Mesothelial cell of epicardium (in vitro differentiated cells): ENCODE results near the gene ABHD17B. TPM values are rescaled to one million over a fixed set of nuclear protein-coding genes. Genes with fewer than 3 reads are reported as not detected.
"Not testable (repeated sequence)": the region's sequence is repeated elsewhere in the genome, so short reads cannot be mapped to it uniquely, and the experiment has no call there.

Experiments used
- DNase-seq, 2 experiments: peaks; one replicate each; pipeline ENCODE4 v3.0.0; 2021; ENCODE audit warnings: low spot score in 2 of 2; ENCODE audit not compliant: unreplicated experiment in 2 of 2
- H3K27ac Mint-ChIP-seq: 2 replicates; pipeline ENCODE4 v1.8.0; 2021; ENCODE audit warnings: mixed read lengths
- H3K27me3 Mint-ChIP-seq: 2 replicates; pipeline ENCODE4 v1.8.0; 2021; ENCODE audit warnings: low read depth, mixed read lengths
- H3K36me3 Mint-ChIP-seq: 2 replicates; pipeline ENCODE4 v1.8.0; 2021; ENCODE audit warnings: mixed read lengths
- H3K4me1 Mint-ChIP-seq: 2 replicates; pipeline ENCODE4 v1.8.0; 2021; ENCODE audit warnings: mixed read lengths
- H3K4me3 Mint-ChIP-seq: 2 replicates; pipeline ENCODE4 v1.8.0; 2021; ENCODE audit warnings: mild to moderate bottlenecking, moderate library complexity, mixed read lengths
- H3K9me3 Mint-ChIP-seq: 2 replicates; pipeline ENCODE4 v1.8.0; 2021; ENCODE audit warnings: mixed read lengths
- total RNA-seq: library from RNA; stranded (reverse); gene quantifications from 3 replicates; pipeline ENCODE4 v1.2.1, GENCODE V29; 2021
- TF ChIP-seq, protein P1 (sequence below): fragments of 200-600 bp; sonication (generic); IDR thresholded peaks from one replicate; pipeline ENCODE4 v1.5.0; 2021; ENCODE audit warnings: antibody characterized with exemption; ENCODE audit not compliant: unreplicated experiment

ABHD17B gene
- total RNA-seq = 27.0 to 30.3 TPM (median 27.8 TPM) in 3 replicates

DNA sequence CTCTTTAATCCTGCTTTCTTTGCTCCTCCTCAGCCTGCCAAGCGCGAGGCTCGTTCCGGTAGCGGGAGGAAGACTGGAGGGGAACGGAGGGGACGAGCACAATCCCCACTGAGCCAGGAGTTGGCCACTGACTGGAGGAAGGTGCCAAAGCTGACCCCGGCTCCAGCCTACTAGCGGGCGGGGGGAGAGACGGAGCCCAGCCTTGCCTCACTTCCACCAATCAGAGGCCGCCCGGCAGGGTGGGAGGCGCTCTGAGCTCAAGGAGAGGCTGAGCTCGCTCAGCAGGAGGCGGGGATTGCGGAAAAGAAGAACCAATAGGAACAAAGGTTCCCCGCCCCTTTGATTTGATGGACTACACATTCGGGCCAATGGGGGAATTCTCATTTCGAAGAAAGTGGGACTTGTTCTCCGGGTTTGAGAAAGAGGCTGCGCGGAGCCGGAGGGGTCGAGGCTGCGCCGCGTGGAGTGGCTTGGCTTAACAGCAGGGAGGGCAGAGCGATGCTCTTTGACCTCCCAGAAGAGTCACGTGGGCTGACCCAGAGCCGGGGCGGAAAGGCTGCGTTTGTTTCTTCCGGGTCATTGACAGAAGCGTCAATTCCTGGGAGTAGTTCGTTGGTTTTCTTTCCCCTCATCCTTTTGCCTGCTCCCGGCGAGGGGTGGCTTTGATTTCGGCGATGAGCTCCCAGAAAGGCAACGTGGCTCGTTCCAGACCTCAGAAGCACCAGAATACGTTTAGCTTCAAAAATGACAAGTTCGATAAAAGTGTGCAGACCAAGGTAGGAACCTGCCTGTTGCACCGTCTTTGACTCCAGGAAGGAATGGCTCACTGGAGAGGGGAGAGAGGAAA is at the start of gene ABHD17B, which contains the start of gene C9orf85:
ABHD17B (minus strand) TSS at position 133 of the 847 bp plus-strand sequence. CDS start 36,113 bp downstream, outside the sequence.
C9orf85 (plus strand) TSS at position 579 of the 847 bp plus-strand sequence; CDS start at position 675, 96 bp downstream.
- peak within 1 kb of the TSS; percentile 99 for H3K27ac Mint-ChIP-seq
- no peaks in the 10 kb centered on the region for H3K9me3 Mint-ChIP-seq
- peak within 1 kb of the TSS; percentile 96 for H3K4me3 Mint-ChIP-seq
- peak; percentile 96 for DNase-seq
- TF ChIP-seq, protein P1, sequence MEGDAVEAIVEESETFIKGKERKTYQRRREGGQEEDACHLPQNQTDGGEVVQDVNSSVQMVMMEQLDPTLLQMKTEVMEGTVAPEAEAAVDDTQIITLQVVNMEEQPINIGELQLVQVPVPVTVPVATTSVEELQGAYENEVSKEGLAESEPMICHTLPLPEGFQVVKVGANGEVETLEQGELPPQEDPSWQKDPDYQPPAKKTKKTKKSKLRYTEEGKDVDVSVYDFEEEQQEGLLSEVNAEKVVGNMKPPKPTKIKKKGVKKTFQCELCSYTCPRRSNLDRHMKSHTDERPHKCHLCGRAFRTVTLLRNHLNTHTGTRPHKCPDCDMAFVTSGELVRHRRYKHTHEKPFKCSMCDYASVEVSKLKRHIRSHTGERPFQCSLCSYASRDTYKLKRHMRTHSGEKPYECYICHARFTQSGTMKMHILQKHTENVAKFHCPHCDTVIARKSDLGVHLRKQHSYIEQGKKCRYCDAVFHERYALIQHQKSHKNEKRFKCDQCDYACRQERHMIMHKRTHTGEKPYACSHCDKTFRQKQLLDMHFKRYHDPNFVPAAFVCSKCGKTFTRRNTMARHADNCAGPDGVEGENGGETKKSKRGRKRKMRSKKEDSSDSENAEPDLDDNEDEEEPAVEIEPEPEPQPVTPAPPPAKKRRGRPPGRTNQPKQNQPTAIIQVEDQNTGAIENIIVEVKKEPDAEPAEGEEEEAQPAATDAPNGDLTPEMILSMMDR = no peak
- H3K4me1 Mint-ChIP-seq = peaks cover 48% of the 10 kb centered on the region
- no peaks in the 10 kb centered on the region for H3K27me3 Mint-ChIP-seq
- H3K36me3 Mint-ChIP-seq = no peaks in the 10 kb centered on the region

DNA sequence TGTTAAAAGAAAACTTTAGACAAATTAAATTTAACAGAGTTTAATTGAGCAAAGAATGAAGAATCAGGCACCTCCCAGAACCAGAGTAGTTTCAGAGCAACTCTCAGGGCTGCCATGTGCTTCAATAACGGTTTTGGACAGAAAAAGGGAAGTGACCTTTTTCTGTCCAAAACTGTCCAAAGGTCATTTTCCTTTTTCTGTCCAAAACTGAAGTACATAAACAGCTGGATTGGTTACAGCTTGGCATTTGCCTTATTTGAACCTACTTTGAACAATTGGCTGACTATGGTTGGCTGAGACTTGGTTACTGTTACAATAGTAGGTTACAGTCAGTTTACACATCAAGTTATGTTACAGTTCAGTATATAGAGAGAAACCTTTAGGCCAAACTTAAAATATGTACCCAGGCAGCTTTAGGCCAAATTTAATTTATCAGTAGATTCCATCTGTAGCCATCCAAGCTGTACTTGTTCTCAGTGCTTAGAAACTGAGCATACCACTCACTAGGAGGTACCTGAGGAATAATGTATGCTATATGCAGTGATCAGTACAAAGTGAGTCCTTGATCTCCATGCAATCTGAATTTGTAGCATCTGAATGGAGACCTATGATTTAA is 44.4 kb upstream of the ABHD17B start:
- TF ChIP-seq, protein P1 = no peak
- H3K4me1 Mint-ChIP-seq = no peaks in the 10 kb centered on the region
- DNase-seq = no peak
- H3K36me3 Mint-ChIP-seq = peaks cover 3% of the 10 kb centered on the region
- H3K27me3 Mint-ChIP-seq = no peaks in the 10 kb centered on the region
- H3K27ac Mint-ChIP-seq = no peak overlapping the region
- no peaks in the 10 kb centered on the region for H3K9me3 Mint-ChIP-seq
- no peak overlapping the region for H3K4me3 Mint-ChIP-seq

DNA sequence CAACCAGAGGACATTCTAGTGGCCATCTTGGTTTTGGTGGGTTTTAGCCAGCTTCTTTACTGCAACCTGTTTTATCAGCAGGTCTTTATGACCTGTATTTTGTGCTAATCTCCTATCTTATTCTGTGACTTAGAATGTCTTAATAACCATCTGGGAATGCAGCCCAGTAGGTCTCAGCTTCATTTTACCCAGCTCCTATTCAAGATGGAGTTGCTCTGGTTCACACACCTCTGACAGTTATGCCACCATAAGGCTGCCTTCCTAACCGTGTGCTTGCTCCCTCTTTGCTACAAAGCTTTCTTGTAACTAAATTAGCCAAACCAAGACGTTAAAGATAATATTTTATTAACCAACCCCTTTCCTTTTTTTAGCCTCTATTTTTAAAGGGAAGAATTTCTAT is 43.7 kb upstream of the ABHD17B start:
- not testable (repeated sequence) for DNase-seq, H3K27ac Mint-ChIP-seq, H3K4me1 Mint-ChIP-seq, H3K27me3 Mint-ChIP-seq, H3K4me3 Mint-ChIP-seq, H3K36me3 Mint-ChIP-seq, H3K9me3 Mint-ChIP-seq

DNA sequence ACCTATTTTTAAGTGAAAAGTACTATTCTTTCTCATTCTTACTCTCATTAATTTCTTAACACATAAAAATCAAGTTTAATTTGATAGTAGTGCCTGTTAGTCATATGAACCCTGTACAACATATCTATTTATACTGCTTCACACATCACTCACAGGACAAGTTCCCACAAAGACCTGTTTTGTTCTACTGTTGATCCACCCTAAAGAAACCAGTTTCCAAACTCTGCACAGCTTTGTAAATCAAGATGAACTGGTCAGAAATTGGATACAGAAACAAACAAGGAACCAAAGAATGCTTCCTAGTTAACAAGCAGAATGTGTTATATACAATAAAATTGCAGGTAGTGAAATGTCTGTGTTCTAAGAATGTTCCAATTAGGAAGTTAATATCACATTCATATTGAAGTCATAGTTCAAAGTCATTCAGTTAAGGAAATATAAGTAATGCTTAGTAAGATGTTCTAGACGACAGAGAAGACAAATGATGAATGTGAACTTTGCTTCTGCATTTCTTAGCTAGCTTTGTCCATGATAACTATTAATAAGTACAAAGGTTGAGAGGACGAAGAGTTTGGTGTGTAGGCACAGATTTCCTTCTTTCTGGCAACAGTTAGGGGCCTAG is 33.9 kb upstream of the ABHD17B start:
- Mint-ChIP-seq H3K9me3 (no peaks in the 10 kb centered on the region), H3K4me3 (no peak overlapping the region), H3K27me3 (no peaks in the 10 kb centered on the region), H3K36me3 (peaks cover 7% of the 10 kb centered on the region), H3K27ac (peak overlapping the region; percentile 87), H3K4me1 (peaks cover 25% of the 10 kb centered on the region)
- TF ChIP-seq, protein P1 = no peak
- no peak for DNase-seq

DNA sequence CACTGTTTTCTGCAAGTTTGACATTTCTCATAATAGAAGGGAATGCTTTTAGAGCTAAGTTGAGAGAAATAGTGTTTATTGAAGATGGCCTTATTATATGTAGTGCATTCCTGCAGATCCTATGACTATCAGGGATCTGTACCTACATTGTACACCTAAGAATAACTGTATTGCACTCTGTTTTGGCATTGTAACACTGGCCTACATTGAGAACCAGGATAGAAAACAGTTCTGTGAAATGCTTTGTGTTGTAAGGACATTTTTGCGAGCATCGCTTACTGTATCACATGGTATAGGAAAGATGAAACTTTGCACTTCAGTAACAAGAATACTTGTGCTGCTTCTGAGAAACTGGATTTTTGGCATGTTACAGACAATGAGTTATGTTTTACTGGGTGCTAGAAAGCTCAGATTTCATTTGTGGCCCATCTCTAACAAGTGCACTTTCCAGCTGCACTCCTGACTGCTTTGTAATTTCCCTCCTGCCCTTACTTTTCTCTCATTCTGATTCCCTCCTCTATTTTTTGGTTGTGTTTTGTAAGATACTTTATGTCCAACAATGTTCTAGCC is 31.1 kb upstream of the ABHD17B start:
- H3K9me3 Mint-ChIP-seq = no peaks in the 10 kb centered on the region
- H3K27ac Mint-ChIP-seq = peak overlapping the region; percentile 1
- H3K4me3 Mint-ChIP-seq = no peak overlapping the region
- no peaks in the 10 kb centered on the region for H3K27me3 Mint-ChIP-seq
- TF ChIP-seq, protein P1 = no peak
- H3K36me3 Mint-ChIP-seq = no peaks in the 10 kb centered on the region
- DNase-seq = no peak
- peaks cover 31% of the 10 kb centered on the region for H3K4me1 Mint-ChIP-seq
